ENCODE measurements around the gene GOSR1. TPM values are rescaled to one million over a fixed set of nuclear protein-coding genes. Genes with fewer than 3 reads are reported as not detected.

The GOSR1 gene
- 41.0 and 43.8 TPM in 2 replicates for total RNA-seq
- 8.5 and 13.8 TPM in 2 replicates for polyA plus RNA-seq
- polyA plus RNA-seq (2011; cell fraction: cytosol; rRNA removed): 13.8 and 15.4 TPM in 2 replicates
- 30.7 and 36.7 TPM in 2 replicates for polyA plus RNA-seq (2011; cell fraction: nucleus; rRNA removed)
- polyA plus RNA-seq (2012): 38.0 TPM in 2 replicates
- polyA minus RNA-seq: 21.2 and 35.4 TPM in 2 replicates
- polyA minus RNA-seq (2011; cell fraction: cytosol; rRNA and poly(A)+ RNA removed): 15.9 TPM
- polyA minus RNA-seq (2011; cell fraction: nucleus; rRNA and poly(A)+ RNA removed): 40.7 and 53.0 TPM in 2 replicates
- percentile 89 among the genes with signal in this experiment for Bru-seq, nascent RNA
- percentile 73 among the genes with signal in this experiment for BruChase-seq, experiment 1, labeled RNA remaining after a 6-hour chase
- BruChase-seq, experiment 2, labeled RNA remaining after a 2-hour chase: percentile 84 among the genes with signal in this experiment
- long read RNA-seq, full-length matches to known transcripts: 80 of 122 reads
- long read RNA-seq, partial matches to known transcripts: 2 of 122 reads
- long read RNA-seq, other reads (novel, unspliced or antisense): 40 of 122 reads

- POLR2A ChIA-PET: interaction anchor here (0.6 kb wide), 2 partner anchors 117 to 761 kb away, joined by 3 to 4 read pairs; no protein-coding TSS in a partner anchor
- Histone ChIP-seq H3K9me1 (replicated peaks; ENCODE audit: control insufficient read depth, extremely low read depth, insufficient read depth, low read length) (no peaks in the 10 kb centered on the region), H3K27ac (ENCODE audit: insufficient read depth, low read depth, low read length) (peak within 1 kb of the TSS; percentile 85), H2AFZ (ENCODE audit: low read depth, low read length) (peak within 1 kb of the TSS; percentile 83), H3K36me3 (ENCODE audit: control insufficient read depth in 2 of 2, extremely low read depth in 1 of 2, insufficient read depth in 2 of 2, low read length in 2 of 2) (no peaks in the 10 kb centered on the region), H3K4me3 (replicated peaks in 1 of 3; ENCODE audit: insufficient read depth in 1 of 3, low read depth in 1 of 3, low read length in 3 of 3) (peak within 1 kb of the TSS; percentile 57 to 100 (median 90)), H4K20me1 (replicated peaks; ENCODE audit: control insufficient read depth, extremely low read depth, insufficient read depth, low read length) (no peaks in the 10 kb centered on the region), H3K4me2 (ENCODE audit: insufficient read depth, low read length) (peak within 1 kb of the TSS; percentile 95), H3K27me3 (ENCODE audit: control insufficient read depth in 2 of 2, insufficient read depth in 2 of 2, low read length in 2 of 2) (peaks cover 0 to 4% of the 10 kb centered on the region in 2 experiments), H3K9ac (replicated peaks; ENCODE audit: extremely low read depth, insufficient read depth, low read length) (peak within 1 kb of the TSS; percentile 97), H3K9me3 (replicated peaks; ENCODE audit: control insufficient read depth, insufficient read depth, low read length) (no peaks in the 10 kb centered on the region), H3K4me1 (ENCODE audit: control insufficient read depth, extremely low read depth, insufficient read depth, low read length) (peaks cover 12% of the 10 kb centered on the region), H3K79me2 (ENCODE audit: control insufficient read depth, insufficient read depth, low read length) (peaks cover 19% of the 10 kb centered on the region)
- BruUV-seq (replicated peaks): no TSS peak
- dilution Hi-C loops (cut with MboI; ENCODE audit: extremely low pct_ligation_motif_present, low sequenced_read_pairs) (no loop called here), intact Hi-C loops (cut with micrococcal nuclease) (loop anchor here (1.0 to 5.0 kb wide), 5 partner anchors 78 to 238 kb away; no protein-coding TSS in a partner anchor)
- DNase-seq (ENCODE audit: low read depth, low spot score) (peak; percentile 97), FAIRE-seq (peak; percentile 96)
- CTCF ChIA-PET: interaction anchor here (0.7 to 2.2 kb wide), 32 partner anchors 9 to 373 kb away, joined by 3 to 29 read pairs (median 4); partner anchors contain the start of gene BLMH
- peak; percentile 55 for TF ChIP-seq MYC (IDR thresholded peaks at IDR 0.05; ENCODE audit: low read depth, low read length)
- TF ChIP-seq GATA2 (IDR thresholded peaks at IDR 0.05; ENCODE audit: insufficient read depth, insufficient read length, low read depth, low read length): no peak
- TF ChIP-seq CTCF (IDR thresholded peaks at IDR 0.05; ENCODE audit: extremely low read depth in 1 of 2, insufficient read depth in 1 of 2, low read depth in 1 of 2, low read length in 2 of 2): peak; percentile 78 to 93
- TF ChIP-seq POLR2AphosphoS5 (IDR thresholded peaks at IDR 0.05; ENCODE audit: insufficient read depth, low read depth, low read length): peak; percentile 89
- TF ChIP-seq FOS (IDR thresholded peaks at IDR 0.05; ENCODE audit: borderline replicate concordance, insufficient read depth, low read length): no peak
- TF ChIP-seq JUN (IDR thresholded peaks at IDR 0.05; ENCODE audit: borderline replicate concordance, insufficient read depth, insufficient read length, low read depth): no peak
- peak; percentile 88 for TF ChIP-seq POLR2A (IDR thresholded peaks at IDR 0.05; ENCODE audit: low read depth, low read length)
- no peak for TF ChIP-seq EZH2 (IDR thresholded peaks at IDR 0.05; ENCODE audit: borderline replicate concordance, low read depth, low read length, severe bottlenecking)
- TF ChIP-seq MAX (IDR thresholded peaks at IDR 0.05; ENCODE audit: insufficient read depth, insufficient read length): no peak
Measured at GRCh38 chr17:30477083-30477773, at the start of gene GOSR1. TSS of gene GOSR1 (plus strand) at chr17:30477408. CDS start at chr17:30477434, 26 bp downstream.
